Sigmoid colon (tissue), 7 donors: ENCODE data around the gene GUK1. TPM values are rescaled to one million over a fixed set of nuclear protein-coding genes. Genes with fewer than 3 reads are reported as not detected.

Experiments
- DNase-seq: peaks from one replicate; pipeline ENCODE4 v3.0.0-alpha.2; 2019
- H3K27ac ChIP-seq, 4 donors: fragments of 200-600 bp; sonication (generic); one replicate each; pipeline ENCODE4 v1.5.1; 2016 to 2019; ENCODE audit warnings: mild to moderate bottlenecking in 1 of 4
- H3K27me3 ChIP-seq, 3 donors: fragments of 200-600 bp; sonication (generic); one replicate each; pipeline ENCODE4 v1.5.1; 2019; ENCODE audit warnings: mild to moderate bottlenecking in 1 of 3
- H3K36me3 ChIP-seq, 4 donors: fragments of 200-600 bp; sonication (generic); one replicate each; pipeline ENCODE4 v1.5.1; 2016 to 2019
- H3K4me1 ChIP-seq, 4 donors: fragments of 200-600 bp; sonication (generic); one replicate each; pipeline ENCODE4 v1.5.1; 2017 to 2019
- H3K4me3 ChIP-seq, 4 donors: fragments of 200-600 bp; sonication (generic); one replicate each; pipeline ENCODE4 v1.5.1; 2017 to 2019; ENCODE audit warnings: mild to moderate bottlenecking in 2 of 4, moderate library complexity in 1 of 4
- H3K9me3 ChIP-seq, 4 donors: fragments of 200-600 bp in 3 of 4; sonication (generic) in 3 of 4; one replicate each; pipeline versions ENCODE4 v1.5.1 to v1.6.1; 2013 to 2019
- EP300 ChIP-seq, 4 donors: sonication (generic); formaldehyde crosslinking; IDR thresholded peaks; one replicate each; pipeline ENCODE4 v1.6.1; 2017; ENCODE audit warnings: antibody characterized with exemption in 4 of 4
- POLR2A ChIP-seq, 2 donors: fragments of 450-650 bp; IDR thresholded peaks; one replicate each; pipeline ENCODE4 v1.6.1; 2016; ENCODE audit warnings: antibody characterized with exemption in 2 of 2, mild to moderate bottlenecking in 2 of 2, moderate library complexity in 2 of 2
- POLR2AphosphoS5 ChIP-seq, 4 donors: sonication (generic); formaldehyde crosslinking; IDR thresholded peaks; one replicate each; pipeline ENCODE4 v1.6.1; 2017; ENCODE audit warnings: antibody characterized with exemption in 4 of 4
- WGBS, 2 donors: extraction: QIAGEN DNeasy Blood & Tissue Kit; methylation state at CpG; one replicate each; pipeline ENCODE4 v1.1.7; 2013; 5-methylcytosine and 5-hydroxymethylcytosine counted together
- intact Hi-C: fragments of 100-400 bp; cut with DNase I; formaldehyde crosslinking; loops from one replicate; pipeline ENCODE4 v1.15.1; 2023
- polyA plus RNA-seq, 3 donors: library from polyadenylated mRNA; stranded (reverse); fragments of 200-250 nt; gene quantifications; one replicate each; pipeline ENCODE4 v1.2.3, GENCODE V29; 2013
- total RNA-seq, 4 donors: library from RNA; depleted of rRNA; stranded (reverse); fragments of >200 nt; gene quantifications; one replicate each; pipeline ENCODE4 v1.1.0, GENCODE V29; 2016
- TF ChIP-seq, protein P1 (sequence below), 4 experiments: fragments of 450-650 bp in 3 of 4; fragments of 200-600 bp in 1 of 4; IDR thresholded peaks; one replicate each; pipeline ENCODE4 v1.5.1; 2016 to 2019; ENCODE audit warnings: antibody characterized with exemption in 4 of 4, mild to moderate bottlenecking in 3 of 4, moderate library complexity in 2 of 4
- donor health status: healthy with polysubstance abuse.
- donor health status: Bipolar disorder and iron deficiency.
- donor health status: healthy.

GUK1 gene
- total and polyA plus RNA-seq, 7 donors, result 225 to 668 (median 366) TPM

DNA sequence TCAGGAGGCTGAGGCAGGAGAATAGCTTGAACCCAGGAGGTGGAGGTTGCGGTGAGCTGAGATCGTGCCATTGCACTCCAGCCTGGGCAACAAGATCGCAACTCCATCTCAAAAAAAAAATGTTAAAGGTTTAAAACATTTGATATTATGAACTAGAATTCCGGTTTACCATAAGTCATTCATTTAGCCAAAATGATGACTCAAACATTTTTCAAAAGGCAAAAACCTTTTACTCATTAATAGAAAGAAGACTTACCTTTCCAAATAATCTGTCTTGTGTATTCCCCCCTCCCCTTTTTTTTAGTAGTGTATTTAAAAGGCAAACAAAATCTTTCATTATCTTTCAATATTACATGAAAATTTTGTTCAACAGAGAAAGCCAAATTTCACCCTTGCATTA, 22.7 kb upstream of the GUK1 start:
- intact Hi-C loops, result no loop called here
- Histone ChIP-seq H3K36me3 (no peaks in the 10 kb centered on the region), H3K9me3 (no peaks in the 10 kb centered on the region), H3K27ac (no peak overlapping the region), H3K27me3 (no peaks in the 10 kb centered on the region), H3K4me1 (no peaks in the 10 kb centered on the region), H3K4me3 (no peak overlapping the region)
- TF ChIP-seq EP300 (IDR thresholded peaks at IDR 0.05) (no peak), POLR2AphosphoS5 (IDR thresholded peaks at IDR 0.05) (no peak), POLR2A (IDR thresholded peaks at IDR 0.05) (no peak)
- TF ChIP-seq, protein P1, sequence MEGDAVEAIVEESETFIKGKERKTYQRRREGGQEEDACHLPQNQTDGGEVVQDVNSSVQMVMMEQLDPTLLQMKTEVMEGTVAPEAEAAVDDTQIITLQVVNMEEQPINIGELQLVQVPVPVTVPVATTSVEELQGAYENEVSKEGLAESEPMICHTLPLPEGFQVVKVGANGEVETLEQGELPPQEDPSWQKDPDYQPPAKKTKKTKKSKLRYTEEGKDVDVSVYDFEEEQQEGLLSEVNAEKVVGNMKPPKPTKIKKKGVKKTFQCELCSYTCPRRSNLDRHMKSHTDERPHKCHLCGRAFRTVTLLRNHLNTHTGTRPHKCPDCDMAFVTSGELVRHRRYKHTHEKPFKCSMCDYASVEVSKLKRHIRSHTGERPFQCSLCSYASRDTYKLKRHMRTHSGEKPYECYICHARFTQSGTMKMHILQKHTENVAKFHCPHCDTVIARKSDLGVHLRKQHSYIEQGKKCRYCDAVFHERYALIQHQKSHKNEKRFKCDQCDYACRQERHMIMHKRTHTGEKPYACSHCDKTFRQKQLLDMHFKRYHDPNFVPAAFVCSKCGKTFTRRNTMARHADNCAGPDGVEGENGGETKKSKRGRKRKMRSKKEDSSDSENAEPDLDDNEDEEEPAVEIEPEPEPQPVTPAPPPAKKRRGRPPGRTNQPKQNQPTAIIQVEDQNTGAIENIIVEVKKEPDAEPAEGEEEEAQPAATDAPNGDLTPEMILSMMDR (IDR thresholded peaks at IDR 0.05), result no peak
- WGBS, 2 donors, result 95 to 97% methylated on average over 4 of the region's 4 CpGs
- no peak for DNase-seq

- Histone ChIP-seq H3K27ac (no peak overlapping the region), H3K4me1 (no peaks in the 10 kb centered on the region), H3K4me3 (no peak overlapping the region), H3K9me3 (no peaks in the 10 kb centered on the region), H3K27me3 (no peaks in the 10 kb centered on the region), H3K36me3 (no peaks in the 10 kb centered on the region)
- no peak for DNase-seq
- TF ChIP-seq POLR2AphosphoS5 (IDR thresholded peaks at IDR 0.05) (no peak), EP300 (IDR thresholded peaks at IDR 0.05) (no peak), POLR2A (IDR thresholded peaks at IDR 0.05) (no peak)
- TF ChIP-seq, protein P1 (IDR thresholded peaks at IDR 0.05), result no peak
- WGBS, 2 donors, result 80 to 85% methylated on average over 2 of the region's 2 CpGs
- intact Hi-C loops, result no loop called here
Observed at GRCh38 chr1:228118040-228118439, 22.0 kb upstream of the GUK1 start.

- Histone ChIP-seq H3K4me3 (no peak overlapping the region), H3K27me3 (no peaks in the 10 kb centered on the region), H3K27ac (no peak overlapping the region), H3K36me3 (no peaks in the 10 kb centered on the region), H3K4me1 (no peaks in the 10 kb centered on the region), H3K9me3 (no peaks in the 10 kb centered on the region)
- TF ChIP-seq, protein P1 (IDR thresholded peaks at IDR 0.05), result no peak
- no peak for TF ChIP-seq EP300 (IDR thresholded peaks at IDR 0.05)
- no peak for TF ChIP-seq POLR2A (IDR thresholded peaks at IDR 0.05)
- no peak for TF ChIP-seq POLR2AphosphoS5 (IDR thresholded peaks at IDR 0.05)
- intact Hi-C loops, result no loop called here
- no peak for DNase-seq
- 88 to 89% methylated on average over 1 of the region's 1 CpG for WGBS, 2 donors
Observed at GRCh38 chr1:228120351-228120750, 19.7 kb upstream of the GUK1 start.

GRCh38 chr1:228120857-228121489, 19.1 kb upstream of the GUK1 start:
- Histone ChIP-seq H3K4me1 (no peaks in the 10 kb centered on the region), H3K27me3 (no peaks in the 10 kb centered on the region), H3K4me3 (no peak overlapping the region), H3K27ac (no peak overlapping the region), H3K9me3 (no peaks in the 10 kb centered on the region), H3K36me3 (no peaks in the 10 kb centered on the region)
- WGBS, 2 donors, result 62 to 76% methylated on average over 5 of the region's 5 CpGs
- intact Hi-C loops, result no loop called here
- TF ChIP-seq EP300 (IDR thresholded peaks at IDR 0.05), result no peak
- TF ChIP-seq POLR2A (IDR thresholded peaks at IDR 0.05), result no peak
- TF ChIP-seq, protein P1 (IDR thresholded peaks at IDR 0.05), result no peak
- TF ChIP-seq POLR2AphosphoS5 (IDR thresholded peaks at IDR 0.05), result no peak
- DNase-seq, result no peak

DNA sequence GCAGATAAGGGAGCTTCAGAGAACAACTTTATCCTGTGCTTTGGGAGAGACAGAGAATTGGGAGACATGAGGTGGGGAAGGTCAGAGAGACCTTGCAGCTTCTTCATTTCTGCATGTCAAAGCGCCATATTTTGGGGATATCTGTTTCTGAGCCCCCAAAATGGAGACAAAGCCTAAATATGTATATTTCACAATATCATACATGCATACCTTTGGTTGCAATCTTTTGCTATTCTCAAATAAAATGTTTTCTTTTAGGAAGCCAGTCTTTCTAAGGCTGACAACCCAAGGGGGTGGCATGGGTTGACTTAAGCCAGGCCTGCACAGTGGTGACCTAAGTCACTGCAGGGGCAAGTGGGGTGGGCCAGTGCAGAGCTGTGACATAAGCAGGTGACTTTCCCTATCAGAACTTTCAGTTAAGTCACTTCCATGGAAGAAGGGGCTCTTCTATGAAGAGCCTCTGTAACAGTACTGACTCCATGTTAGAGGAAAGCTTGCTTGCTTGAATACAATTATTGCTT, 17.1 kb upstream of the GUK1 start:
- 83 to 86% methylated on average over 1 of the region's 1 CpG for WGBS, 2 donors
- no peak for DNase-seq
- H3K36me3 ChIP-seq, result no peaks in the 10 kb centered on the region
- H3K27ac ChIP-seq, result no peak overlapping the region
- no peaks in the 10 kb centered on the region for H3K4me1 ChIP-seq
- TF ChIP-seq EP300 (IDR thresholded peaks at IDR 0.05), result no peak
- H3K4me3 ChIP-seq, result no peak overlapping the region
- H3K27me3 ChIP-seq, result peaks cover 0 to 6% (median 0%) of the 10 kb centered on the region in 3 donors
- no peaks in the 10 kb centered on the region for H3K9me3 ChIP-seq
- intact Hi-C loops, result no loop called here
